ENCODE data around the gene JARID2.
A peak's percentile ranks its signal among the peaks of the same experiment; 100 is the strongest.

JARID2 gene

DNA sequence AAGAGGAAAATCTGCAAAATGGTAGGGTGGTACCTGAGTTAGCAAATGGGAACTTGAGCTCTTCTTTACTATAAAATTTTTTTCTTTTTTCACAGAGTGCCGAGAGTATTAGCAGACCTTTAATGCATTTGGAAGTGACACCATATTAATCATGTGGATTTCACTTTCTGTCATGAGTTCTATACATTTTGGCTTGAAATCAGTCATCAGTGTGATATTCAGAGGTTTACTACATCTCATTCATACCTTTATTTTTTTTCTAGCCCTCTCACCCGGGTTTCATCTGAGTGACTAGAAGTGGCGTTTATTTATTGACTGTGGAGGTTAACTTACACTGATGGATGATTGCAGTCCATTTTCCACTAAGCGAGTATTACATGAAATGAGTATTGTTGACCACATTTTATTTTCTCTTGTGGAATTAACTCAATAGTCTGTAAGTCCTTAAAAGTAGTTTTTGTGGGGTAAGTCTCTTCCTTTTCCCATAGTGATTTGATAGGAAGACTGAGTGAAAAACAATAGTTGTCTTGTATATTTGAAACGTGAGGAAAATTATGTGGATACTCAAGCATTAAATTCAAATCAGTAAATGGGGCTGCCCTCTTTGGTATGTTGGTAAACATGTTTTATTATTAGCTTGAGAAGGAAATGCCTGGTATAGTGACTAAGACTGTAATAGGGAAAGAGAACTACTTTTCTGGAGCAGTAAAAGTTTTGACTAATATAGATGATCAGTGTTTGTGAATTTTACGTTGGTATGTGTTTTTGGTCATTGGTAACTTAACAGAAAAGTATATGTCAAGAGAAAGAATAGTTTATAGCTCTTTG is 55.5 kb downstream of the JARID2 start:
- no peaks in the 10 kb centered on the region for H3K9me3 Mint-ChIP-seq
- peak overlapping the region; percentile 46 for H3K4me3 Mint-ChIP-seq
- no peaks in the 10 kb centered on the region for H3K27me3 Mint-ChIP-seq
- peak overlapping the region; percentile 89 for H3K27ac Mint-ChIP-seq
- peaks cover 92% of the 10 kb centered on the region for H3K4me1 Mint-ChIP-seq (ENCODE audit: low read depth)
- peaks cover 22% of the 10 kb centered on the region for H3K36me3 Mint-ChIP-seq (ENCODE audit: low read depth)

- Mint-ChIP-seq H3K27me3 (no peaks in the 10 kb centered on the region), H3K9me3 (no peaks in the 10 kb centered on the region), H3K4me3 (no peak overlapping the region), H3K4me1 (ENCODE audit: low read depth) (peaks cover 87% of the 10 kb centered on the region), H3K36me3 (ENCODE audit: low read depth) (peaks cover 25% of the 10 kb centered on the region), H3K27ac (no peak overlapping the region)
Measured at GRCh38 chr6:15303162-15303919, 57.5 kb downstream of the JARID2 start.

DNA sequence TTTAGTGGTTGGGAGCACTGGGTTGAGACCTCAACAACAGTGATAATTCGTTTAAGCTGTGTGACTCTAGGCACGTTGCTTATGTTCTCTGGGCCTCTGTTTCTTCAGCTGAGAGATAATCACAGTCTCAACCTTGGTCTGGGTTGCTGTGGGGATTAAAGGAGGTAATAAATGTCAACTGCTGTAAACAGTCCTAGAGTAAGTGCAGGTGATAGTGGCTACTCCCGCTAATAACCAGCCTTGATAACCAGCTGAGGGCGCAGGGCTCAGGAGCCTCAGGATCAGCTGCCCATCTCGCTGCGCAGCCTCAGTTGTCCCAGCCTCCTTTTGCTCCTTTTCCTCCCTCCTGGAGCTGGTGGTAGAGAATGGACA is 58.0 kb downstream of the JARID2 start:
- Mint-ChIP-seq H3K4me1 (ENCODE audit: low read depth) (peaks cover 87% of the 10 kb centered on the region), H3K36me3 (ENCODE audit: low read depth) (peaks cover 28% of the 10 kb centered on the region), H3K27ac (no peak overlapping the region), H3K9me3 (no peaks in the 10 kb centered on the region), H3K27me3 (no peaks in the 10 kb centered on the region), H3K4me3 (no peak overlapping the region)

DNA sequence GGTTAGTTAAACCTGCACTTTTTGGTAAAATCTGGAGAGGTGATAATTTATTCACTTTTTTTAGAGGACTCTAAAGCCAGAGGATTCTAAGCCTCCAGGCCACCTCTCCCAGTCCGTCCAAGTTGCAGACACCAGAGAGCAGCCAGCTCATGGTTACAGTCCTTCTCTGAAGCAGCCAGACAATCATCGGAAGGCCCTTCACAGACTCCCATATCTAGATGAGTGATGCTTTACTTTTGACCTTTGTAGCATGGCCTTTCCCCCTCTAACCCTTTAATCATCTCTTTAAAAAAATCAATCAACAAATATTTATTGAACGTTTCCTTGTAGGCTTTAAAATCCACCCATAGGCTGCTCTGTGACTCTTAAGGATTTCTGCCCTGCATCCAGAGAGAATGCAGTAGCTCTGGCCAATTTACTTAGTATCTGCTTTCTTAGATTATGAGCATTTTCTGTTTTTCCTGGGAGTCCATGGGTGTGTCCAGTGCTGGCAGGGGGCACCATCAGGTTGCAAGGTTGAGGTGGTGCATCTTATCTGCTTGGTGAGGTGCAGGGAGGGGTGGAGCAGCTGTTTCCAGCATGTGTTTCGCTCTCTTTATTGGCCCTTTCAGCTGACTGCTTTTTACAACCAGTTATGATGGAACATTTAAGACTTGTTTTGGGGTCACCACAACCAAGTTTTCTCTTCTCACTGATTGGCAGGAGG is 58.6 kb downstream of the JARID2 start:
- Mint-ChIP-seq H3K4me1 (ENCODE audit: low read depth) (peaks cover 87% of the 10 kb centered on the region), H3K4me3 (peak overlapping the region; percentile 63), H3K36me3 (ENCODE audit: low read depth) (peaks cover 33% of the 10 kb centered on the region), H3K27ac (peak overlapping the region; percentile 88), H3K9me3 (no peaks in the 10 kb centered on the region), H3K27me3 (no peaks in the 10 kb centered on the region)

- H3K27me3 Mint-ChIP-seq, result no peaks in the 10 kb centered on the region
- no peaks in the 10 kb centered on the region for H3K9me3 Mint-ChIP-seq
- H3K36me3 Mint-ChIP-seq (ENCODE audit: low read depth), result peaks cover 33% of the 10 kb centered on the region
- peaks cover 86% of the 10 kb centered on the region for H3K4me1 Mint-ChIP-seq (ENCODE audit: low read depth)
- H3K4me3 Mint-ChIP-seq, result peak overlapping the region; percentile 63
- H3K27ac Mint-ChIP-seq, result peak overlapping the region; percentile 88
Measured at GRCh38 chr6:15305496-15305895, 59.6 kb downstream of the JARID2 start.

GRCh38 chr6:15305909-15306308 is 60.0 kb downstream of the JARID2 start:
- H3K4me1 Mint-ChIP-seq (ENCODE audit: low read depth), result peaks cover 85% of the 10 kb centered on the region
- no peaks in the 10 kb centered on the region for H3K27me3 Mint-ChIP-seq
- H3K27ac Mint-ChIP-seq, result peak overlapping the region; percentile 88
- H3K36me3 Mint-ChIP-seq (ENCODE audit: low read depth), result peaks cover 36% of the 10 kb centered on the region
- H3K4me3 Mint-ChIP-seq, result peak overlapping the region; percentile 63
- H3K9me3 Mint-ChIP-seq, result no peaks in the 10 kb centered on the region

- H3K27me3 Mint-ChIP-seq, result no peaks in the 10 kb centered on the region
- no peaks in the 10 kb centered on the region for H3K9me3 Mint-ChIP-seq
- peak overlapping the region; percentile 37 for H3K4me3 Mint-ChIP-seq
- peak overlapping the region; percentile 84 for H3K27ac Mint-ChIP-seq
- peaks cover 90% of the 10 kb centered on the region for H3K4me1 Mint-ChIP-seq (ENCODE audit: low read depth)
- peaks cover 27% of the 10 kb centered on the region for H3K36me3 Mint-ChIP-seq (ENCODE audit: low read depth)
Measured at GRCh38 chr6:15308435-15309213, 62.8 kb downstream of the JARID2 start.

GRCh38 chr6:15309611-15310283 is 63.9 kb downstream of the JARID2 start:
- no peaks in the 10 kb centered on the region for H3K27me3 Mint-ChIP-seq
- H3K36me3 Mint-ChIP-seq (ENCODE audit: low read depth), result peaks cover 25% of the 10 kb centered on the region
- H3K4me3 Mint-ChIP-seq, result no peak overlapping the region
- peak overlapping the region; percentile 58 for H3K27ac Mint-ChIP-seq
- H3K4me1 Mint-ChIP-seq (ENCODE audit: low read depth), result peaks cover 90% of the 10 kb centered on the region
- H3K9me3 Mint-ChIP-seq, result no peaks in the 10 kb centered on the region

DNA sequence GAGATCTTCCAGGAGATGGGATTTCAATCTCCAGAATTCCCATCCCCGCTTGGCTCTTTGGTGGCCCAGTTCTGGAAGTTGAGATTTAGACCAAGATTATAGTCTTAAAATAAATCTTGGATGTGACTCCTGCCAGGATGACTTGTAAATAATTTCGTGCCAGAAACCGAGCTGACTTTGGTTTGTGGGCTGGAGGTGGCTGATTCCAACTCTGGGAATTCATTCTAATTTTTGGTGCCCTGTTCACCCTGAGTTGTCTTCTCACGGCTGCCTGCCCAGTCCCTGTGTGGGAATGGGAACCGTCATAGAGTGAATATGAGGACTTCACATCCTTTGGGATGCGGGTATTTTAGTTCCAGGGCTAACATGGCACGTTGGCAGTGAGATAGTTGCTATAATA is 64.8 kb downstream of the JARID2 start:
- Mint-ChIP-seq H3K27ac (no peak overlapping the region), H3K4me1 (ENCODE audit: low read depth) (peaks cover 89% of the 10 kb centered on the region), H3K9me3 (no peaks in the 10 kb centered on the region), H3K36me3 (ENCODE audit: low read depth) (peaks cover 28% of the 10 kb centered on the region), H3K27me3 (no peaks in the 10 kb centered on the region), H3K4me3 (no peak overlapping the region)

DNA sequence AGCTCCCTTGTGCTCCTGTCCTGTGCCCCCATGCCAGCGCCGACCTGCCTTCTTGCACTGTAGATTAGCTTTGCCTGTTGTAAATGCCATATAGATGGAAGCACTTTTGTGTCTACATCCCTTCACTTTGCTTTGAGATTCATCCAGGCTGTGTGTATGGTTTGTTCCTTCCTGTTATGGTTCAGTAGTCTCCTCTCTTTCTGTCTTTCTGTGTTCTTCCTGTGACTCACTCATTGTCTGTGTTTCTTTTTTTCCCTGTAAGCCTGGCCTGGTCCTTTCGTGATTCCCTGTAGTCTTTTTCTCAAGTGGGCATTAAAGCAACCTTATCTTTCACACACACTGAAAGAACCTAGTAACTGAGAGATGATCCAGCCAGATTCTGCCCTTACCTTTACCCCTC is 66.6 kb downstream of the JARID2 start:
- H3K9me3 Mint-ChIP-seq, result no peaks in the 10 kb centered on the region
- peaks cover 25% of the 10 kb centered on the region for H3K36me3 Mint-ChIP-seq (ENCODE audit: low read depth)
- peak overlapping the region; percentile 15 for H3K4me3 Mint-ChIP-seq
- peaks cover 95% of the 10 kb centered on the region for H3K4me1 Mint-ChIP-seq (ENCODE audit: low read depth)
- peak overlapping the region; percentile 22 for H3K27ac Mint-ChIP-seq
- H3K27me3 Mint-ChIP-seq, result no peaks in the 10 kb centered on the region

DNA sequence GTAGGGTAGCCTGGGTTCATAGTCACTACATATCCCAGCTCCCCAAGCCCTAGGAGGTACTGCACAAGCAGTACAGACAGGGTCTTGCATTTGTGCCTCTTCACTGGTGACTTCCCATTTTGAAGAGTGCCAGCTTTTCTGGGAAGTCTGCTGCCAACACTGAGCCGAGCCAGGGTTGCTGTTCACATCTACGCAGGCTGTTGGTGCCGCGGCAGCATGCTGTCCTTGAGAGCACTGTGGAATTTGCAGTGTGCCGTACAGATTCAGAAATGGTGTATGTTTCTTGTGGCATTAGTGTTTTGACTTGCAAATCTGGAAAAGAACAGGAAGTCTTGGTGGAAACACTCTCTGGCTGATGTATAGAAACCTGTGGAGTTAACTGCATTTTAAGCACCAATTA is 67.5 kb downstream of the JARID2 start:
- Mint-ChIP-seq H3K9me3 (no peaks in the 10 kb centered on the region), H3K36me3 (ENCODE audit: low read depth) (peaks cover 31% of the 10 kb centered on the region), H3K27ac (peak overlapping the region; percentile 17), H3K27me3 (no peaks in the 10 kb centered on the region), H3K4me1 (ENCODE audit: low read depth) (peaks cover 95% of the 10 kb centered on the region), H3K4me3 (no peak overlapping the region)

DNA sequence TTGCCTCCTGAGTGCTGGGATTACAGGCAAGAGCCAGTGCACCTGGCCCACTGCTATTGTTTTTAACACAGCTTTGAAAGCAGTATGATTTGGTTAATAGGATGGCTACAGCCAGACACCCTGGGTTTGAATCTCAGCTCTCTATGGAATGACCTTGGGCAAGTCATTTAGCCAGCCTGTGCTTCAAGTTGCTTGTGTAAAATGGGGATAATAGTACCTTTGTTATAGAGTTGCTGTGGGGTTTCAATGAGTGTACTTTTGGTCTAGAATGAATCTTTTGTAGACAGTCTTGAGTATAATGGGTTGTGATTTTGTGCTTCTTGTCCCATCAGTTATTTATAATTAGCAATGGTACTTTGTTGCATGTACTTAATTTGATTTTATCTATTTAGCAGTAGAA is 70.9 kb downstream of the JARID2 start:
- Mint-ChIP-seq H3K27ac (peak overlapping the region; percentile 84), H3K36me3 (ENCODE audit: low read depth) (peaks cover 30% of the 10 kb centered on the region), H3K4me3 (peak overlapping the region; percentile 60)

GRCh38 chr6:15317251-15317650 is 71.4 kb downstream of the JARID2 start:
- peak overlapping the region; percentile 60 for H3K4me3 Mint-ChIP-seq
- peaks cover 30% of the 10 kb centered on the region for H3K36me3 Mint-ChIP-seq (ENCODE audit: low read depth)
- H3K9me3 Mint-ChIP-seq, result no peaks in the 10 kb centered on the region
- peaks cover 99% of the 10 kb centered on the region for H3K4me1 Mint-ChIP-seq (ENCODE audit: low read depth)
- peak overlapping the region; percentile 84 for H3K27ac Mint-ChIP-seq
- H3K27me3 Mint-ChIP-seq, result no peaks in the 10 kb centered on the region

More for the DNA sequence above, 70.9 kb downstream of the JARID2 start:
- no peaks in the 10 kb centered on the region for H3K9me3 Mint-ChIP-seq
- no peaks in the 10 kb centered on the region for H3K27me3 Mint-ChIP-seq
- peaks cover 98% of the 10 kb centered on the region for H3K4me1 Mint-ChIP-seq (ENCODE audit: low read depth)
